Measurements from ENCODE around the gene POLE3.
"Not testable (repeated sequence)": the region's sequence is repeated elsewhere in the genome, so short reads cannot be mapped to it uniquely, and the experiment has no call there.

Gene POLE3

GRCh38 chr9:113376634-113377567 lies 33.6 kb downstream of the POLE3 start, which contains the start of gene HDHD3:
HDHD3 (minus strand) TSS chr9:113376986; CDS start chr9:113374354, 2,632 bp downstream.
- DNase-seq (ENCODE audit: low spot score): peak; percentile 90

GRCh38 chr9:113375057-113376023 lies 35.1 kb downstream of the POLE3 start:
- DNase-seq (ENCODE audit: low spot score): peak; percentile 71

- no peak for DNase-seq (ENCODE audit: low spot score)
Measured at GRCh38 chr9:113373676-113374392, 36.6 kb downstream of the POLE3 start.

GRCh38 chr9:113373256-113373655 lies 37.2 kb downstream of the POLE3 start:
- no peak for DNase-seq (ENCODE audit: low spot score)

- DNase-seq (ENCODE audit: low spot score): no peak
Measured at GRCh38 chr9:113372059-113372458, 38.4 kb downstream of the POLE3 start.

- DNase-seq (ENCODE audit: low spot score): no peak
Measured at GRCh38 chr9:113370806-113371325, 39.6 kb downstream of the POLE3 start.

GRCh38 chr9:113369855-113370140 lies 40.7 kb downstream of the POLE3 start:
- no peak for DNase-seq (ENCODE audit: low spot score)

- DNase-seq (ENCODE audit: low spot score): no peak
Measured at GRCh38 chr9:113368982-113369854, 41.3 kb downstream of the POLE3 start.

GRCh38 chr9:113368348-113368981 lies 42.0 kb downstream of the POLE3 start:
- DNase-seq (ENCODE audit: low spot score): no peak

- DNase-seq (ENCODE audit: low spot score): not testable (repeated sequence)
Measured at GRCh38 chr9:113365652-113366051, 44.8 kb downstream of the POLE3 start.

- no peak for DNase-seq (ENCODE audit: low spot score)
Measured at GRCh38 chr9:113364951-113365350, 45.5 kb downstream of the POLE3 start.

- DNase-seq (ENCODE audit: low spot score): no peak
Measured at GRCh38 chr9:113363336-113363735, 47.1 kb downstream of the POLE3 start.

GRCh38 chr9:113361304-113362018 lies 49.0 kb downstream of the POLE3 start:
- no peak for DNase-seq (ENCODE audit: low spot score)

GRCh38 chr9:113360242-113360842 lies 50.1 kb downstream of the POLE3 start:
- DNase-seq (ENCODE audit: low spot score): no peak

- DNase-seq (ENCODE audit: low spot score): no peak
Measured at GRCh38 chr9:113359385-113359784, 51.1 kb downstream of the POLE3 start.
